SK-N-SH (cell line): ENCODE results near the gene PITHD1.

Source experiments
- CHD2 ChIP-seq: fragments of 150-350 bp; IDR thresholded peaks from 2 replicates; pipeline ENCODE4 v1.6.1; 2018; ENCODE audit warnings: low read length; ENCODE audit not compliant: partially characterized antibody
- POLR2AphosphoS5 ChIP-seq: IDR thresholded peaks from 2 replicates; pipeline ENCODE4 v1.6.1; 2012; ENCODE audit warnings: low read depth, low read length
- RCOR1 ChIP-seq: fragments of 150-350 bp; IDR thresholded peaks from 2 replicates; pipeline ENCODE4 v1.6.1; 2017; ENCODE audit warnings: antibody characterized with exemption, low read length
- RFX5 ChIP-seq: IDR thresholded peaks from 2 replicates; pipeline ENCODE4 v1.6.1; 2012; ENCODE audit warnings: mild to moderate bottlenecking, improper control_type of control experiment, low read length
- SMC3 ChIP-seq: IDR thresholded peaks from 2 replicates; pipeline ENCODE4 v1.6.1; 2012; ENCODE audit warnings: low read depth, low read length, improper control_type of control experiment
- TCF12 ChIP-seq: IDR thresholded peaks from 2 replicates; pipeline ENCODE4 v1.4.0; 2012
- TF ChIP-seq, protein P1 (sequence below): fragments of 200-600 bp; sonication (generic); IDR thresholded peaks from 2 replicates; pipeline ENCODE4 v1.6.1; 2017; ENCODE audit warnings: antibody characterized with exemption, mild to moderate bottlenecking, moderate library complexity

DNA sequence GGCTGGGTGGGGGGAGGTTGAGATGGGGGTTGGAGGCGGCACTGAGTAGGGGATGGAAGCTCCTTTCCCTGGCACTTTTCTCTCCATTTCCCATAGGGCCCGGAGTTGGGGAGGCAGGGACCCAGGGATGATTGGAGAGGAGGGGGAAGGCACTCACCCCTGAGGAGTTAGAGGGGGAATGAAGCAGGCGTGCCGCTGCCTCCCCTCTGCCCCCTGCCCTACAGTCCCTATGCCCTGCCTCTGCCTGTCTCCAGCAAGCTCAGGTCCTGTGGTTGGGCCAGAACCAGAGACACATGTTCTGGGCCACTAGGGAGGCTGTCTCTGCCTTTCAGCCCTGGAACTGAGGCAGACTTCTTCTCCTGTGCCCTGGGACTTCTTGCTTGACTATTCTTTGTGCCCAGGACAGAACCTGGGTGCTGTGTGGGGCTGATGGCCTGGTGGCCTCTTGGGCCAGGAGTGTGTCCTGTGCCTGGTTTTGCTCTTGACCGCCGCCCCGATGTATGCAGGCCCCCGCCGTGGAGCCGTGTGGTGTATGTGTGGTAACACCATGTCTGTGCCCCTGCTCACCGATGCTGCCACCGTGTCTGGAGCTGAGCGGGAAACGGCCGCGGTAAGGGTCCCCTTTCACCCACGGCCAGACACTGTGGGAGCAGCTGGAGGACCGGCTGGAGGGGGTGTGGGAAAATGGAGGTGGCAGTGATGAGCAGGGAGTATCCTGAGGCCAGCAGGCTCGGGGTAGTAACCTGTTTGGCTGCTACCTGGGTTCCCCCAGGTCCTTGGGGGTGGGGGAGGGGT is 14.1 kb downstream of the PITHD1 start:
- TF ChIP-seq CHD2: no peak
- no peak for TF ChIP-seq RFX5
- no peak for TF ChIP-seq RCOR1
- TF ChIP-seq, protein P1, sequence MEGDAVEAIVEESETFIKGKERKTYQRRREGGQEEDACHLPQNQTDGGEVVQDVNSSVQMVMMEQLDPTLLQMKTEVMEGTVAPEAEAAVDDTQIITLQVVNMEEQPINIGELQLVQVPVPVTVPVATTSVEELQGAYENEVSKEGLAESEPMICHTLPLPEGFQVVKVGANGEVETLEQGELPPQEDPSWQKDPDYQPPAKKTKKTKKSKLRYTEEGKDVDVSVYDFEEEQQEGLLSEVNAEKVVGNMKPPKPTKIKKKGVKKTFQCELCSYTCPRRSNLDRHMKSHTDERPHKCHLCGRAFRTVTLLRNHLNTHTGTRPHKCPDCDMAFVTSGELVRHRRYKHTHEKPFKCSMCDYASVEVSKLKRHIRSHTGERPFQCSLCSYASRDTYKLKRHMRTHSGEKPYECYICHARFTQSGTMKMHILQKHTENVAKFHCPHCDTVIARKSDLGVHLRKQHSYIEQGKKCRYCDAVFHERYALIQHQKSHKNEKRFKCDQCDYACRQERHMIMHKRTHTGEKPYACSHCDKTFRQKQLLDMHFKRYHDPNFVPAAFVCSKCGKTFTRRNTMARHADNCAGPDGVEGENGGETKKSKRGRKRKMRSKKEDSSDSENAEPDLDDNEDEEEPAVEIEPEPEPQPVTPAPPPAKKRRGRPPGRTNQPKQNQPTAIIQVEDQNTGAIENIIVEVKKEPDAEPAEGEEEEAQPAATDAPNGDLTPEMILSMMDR: no peak
- no peak for TF ChIP-seq TCF12
- no peak for TF ChIP-seq POLR2AphosphoS5
- no peak for TF ChIP-seq SMC3
